ENCODE data around the gene TXNDC11.

TXNDC11 gene

GRCh38 chr16:11650641-11651591 lies 91.7 kb downstream of the TXNDC11 start:
- DNase-seq, result no peak

GRCh38 chr16:11649276-11649675 lies 93.4 kb downstream of the TXNDC11 start:
- DNase-seq, result no peak

GRCh38 chr16:11642765-11643116 lies 99.9 kb downstream of the TXNDC11 start:
- no peak for DNase-seq

GRCh38 chr16:11640987-11641817 lies 101.5 kb downstream of the TXNDC11 start:
- DNase-seq, result peak; percentile 27

- DNase-seq, result no peak
These were observed 102.4 kb downstream of the TXNDC11 start for GRCh38 chr16:11639925-11640899.

- no peak for DNase-seq
These were observed 103.6 kb downstream of the TXNDC11 start for GRCh38 chr16:11639008-11639562.

- no peak for DNase-seq
These were observed 104.5 kb downstream of the TXNDC11 start for GRCh38 chr16:11638140-11638539.

- no peak for DNase-seq
These were observed 105.3 kb downstream of the TXNDC11 start for GRCh38 chr16:11637320-11637719.

- DNase-seq, result peak; percentile 75
These were observed 106.4 kb downstream of the TXNDC11 start for GRCh38 chr16:11636172-11636721.

GRCh38 chr16:11635679-11636171 lies 106.9 kb downstream of the TXNDC11 start:
- DNase-seq, result no peak

GRCh38 chr16:11635113-11635652 lies 107.5 kb downstream of the TXNDC11 start:
- no peak for DNase-seq

GRCh38 chr16:11634312-11634711 lies 108.3 kb downstream of the TXNDC11 start:
- no peak for DNase-seq

- no peak for DNase-seq
These were observed 109.5 kb downstream of the TXNDC11 start for GRCh38 chr16:11633113-11633512.

- no peak for DNase-seq
These were observed 110.2 kb downstream of the TXNDC11 start for GRCh38 chr16:11632455-11632939.

- no peak for DNase-seq
These were observed 111.4 kb downstream of the TXNDC11 start for GRCh38 chr16:11631214-11631613.

- DNase-seq, result no peak
These were observed 111.9 kb downstream of the TXNDC11 start for GRCh38 chr16:11630768-11631056.

- no peak for DNase-seq
These were observed 112.5 kb downstream of the TXNDC11 start for GRCh38 chr16:11630046-11630767.
